ENCODE measurements around the gene PPM1H.
"Not testable (repeated sequence)": the region's sequence is repeated elsewhere in the genome, so short reads cannot be mapped to it uniquely, and the experiment has no call there.

The PPM1H gene, protein sequence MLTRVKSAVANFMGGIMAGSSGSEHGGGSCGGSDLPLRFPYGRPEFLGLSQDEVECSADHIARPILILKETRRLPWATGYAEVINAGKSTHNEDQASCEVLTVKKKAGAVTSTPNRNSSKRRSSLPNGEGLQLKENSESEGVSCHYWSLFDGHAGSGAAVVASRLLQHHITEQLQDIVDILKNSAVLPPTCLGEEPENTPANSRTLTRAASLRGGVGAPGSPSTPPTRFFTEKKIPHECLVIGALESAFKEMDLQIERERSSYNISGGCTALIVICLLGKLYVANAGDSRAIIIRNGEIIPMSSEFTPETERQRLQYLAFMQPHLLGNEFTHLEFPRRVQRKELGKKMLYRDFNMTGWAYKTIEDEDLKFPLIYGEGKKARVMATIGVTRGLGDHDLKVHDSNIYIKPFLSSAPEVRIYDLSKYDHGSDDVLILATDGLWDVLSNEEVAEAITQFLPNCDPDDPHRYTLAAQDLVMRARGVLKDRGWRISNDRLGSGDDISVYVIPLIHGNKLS

GRCh38 chr12:62934799-62935674 lies at the start of gene PPM1H:
Gene PPM1H (minus strand): TSS chr12:62935150. CDS start chr12:62934736, 414 bp downstream.
- DNase-seq (ENCODE audit: low spot score): no peak

DNA sequence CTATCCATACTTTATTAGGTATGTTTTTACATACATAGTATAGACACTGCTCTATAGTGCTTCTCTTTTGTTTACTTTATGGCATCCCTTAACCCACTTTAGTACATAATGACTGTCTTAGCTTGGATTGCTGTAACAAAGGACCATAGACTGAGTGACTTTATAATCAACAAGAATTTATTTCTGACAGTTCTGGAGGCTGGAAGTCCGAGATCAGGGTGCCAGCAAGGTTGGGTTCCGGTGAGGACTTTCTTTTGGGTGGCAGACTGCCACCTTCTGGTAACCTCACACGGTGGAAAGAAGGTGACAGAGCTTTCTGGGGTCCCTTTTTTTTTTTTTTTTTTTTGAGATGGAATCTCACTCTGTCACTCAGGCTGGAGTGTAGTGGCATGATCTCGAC lies 48.6 kb upstream of the PPM1H start:
- no peak for DNase-seq (ENCODE audit: low spot score)

DNA sequence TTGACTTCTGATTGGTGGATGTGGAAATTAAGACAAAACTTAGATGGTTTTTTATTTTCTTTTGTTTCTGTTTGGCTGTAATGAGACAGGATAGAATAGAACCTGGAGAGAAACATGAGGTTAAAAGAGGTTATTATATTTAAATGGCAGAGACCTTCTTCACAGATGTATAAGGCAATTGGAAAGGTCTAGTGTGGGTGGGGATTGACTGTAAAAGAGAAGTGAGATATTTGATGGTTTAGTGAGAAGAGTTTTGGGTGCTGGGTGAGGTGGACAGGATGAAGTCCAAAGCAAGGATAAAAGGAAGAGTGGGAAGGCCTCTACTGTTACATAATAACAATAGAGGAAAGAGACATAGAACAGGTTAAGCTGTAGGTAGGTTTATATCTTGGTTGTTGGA lies 43.8 kb upstream of the PPM1H start:
- DNase-seq (ENCODE audit: low spot score): no peak

- DNase-seq (ENCODE audit: low spot score): no peak
These were observed 42.9 kb upstream of the PPM1H start for GRCh38 chr12:62977883-62978282.

- no peak for DNase-seq (ENCODE audit: low spot score)
These were observed 42.5 kb upstream of the PPM1H start for GRCh38 chr12:62977418-62977817.

DNA sequence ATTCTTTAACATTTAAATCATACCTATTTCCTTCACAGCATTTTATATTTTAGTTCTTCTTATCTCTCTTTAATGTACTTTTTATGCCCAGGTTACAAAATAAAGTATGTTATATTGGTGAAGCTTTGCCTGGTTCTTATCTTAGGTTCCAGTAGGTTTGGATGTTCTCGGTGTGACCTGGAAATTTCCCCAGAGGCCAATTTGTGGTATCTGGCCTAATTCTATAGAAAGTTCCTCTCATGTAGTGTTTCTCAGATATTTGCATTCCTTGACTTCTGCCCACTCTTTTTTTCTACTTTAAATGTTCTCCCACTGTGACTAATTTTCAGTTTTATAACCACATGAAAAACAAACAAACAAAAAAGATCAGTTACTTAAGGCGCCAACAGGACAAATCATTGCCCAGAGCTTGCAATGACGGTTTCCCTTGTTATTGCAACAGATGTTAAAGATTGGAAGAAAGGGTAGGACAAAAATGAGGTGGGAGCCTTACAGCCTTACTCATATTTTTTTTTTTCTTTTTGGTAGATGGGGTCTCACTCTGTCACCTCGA lies 41.2 kb upstream of the PPM1H start:
- DNase-seq (ENCODE audit: low spot score): no peak

GRCh38 chr12:62971769-62972525 lies 37.0 kb upstream of the PPM1H start:
- no peak for DNase-seq (ENCODE audit: low spot score)

DNA sequence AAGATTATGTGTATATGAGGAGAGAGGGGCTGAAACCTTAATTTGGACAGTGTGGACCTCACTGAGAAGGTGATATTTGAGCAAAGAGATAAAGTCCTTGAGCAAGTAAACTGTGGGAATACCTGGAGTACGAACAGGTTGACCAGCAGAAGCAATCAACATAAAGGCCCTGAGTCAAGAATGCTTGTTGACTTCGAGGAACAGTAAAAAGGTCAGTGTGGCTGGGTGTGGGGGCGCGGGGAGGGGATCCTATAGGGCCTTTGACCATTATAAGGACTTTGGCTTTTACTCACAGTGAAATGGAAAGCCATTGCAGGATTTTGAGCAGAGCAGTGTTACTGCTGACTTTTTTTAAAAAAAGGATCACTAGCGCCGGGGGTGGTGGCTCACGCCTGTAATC lies 34.7 kb upstream of the PPM1H start:
- DNase-seq (ENCODE audit: low spot score): no peak

GRCh38 chr12:62967701-62968100 lies 32.8 kb upstream of the PPM1H start:
- DNase-seq (ENCODE audit: low spot score): no peak

DNA sequence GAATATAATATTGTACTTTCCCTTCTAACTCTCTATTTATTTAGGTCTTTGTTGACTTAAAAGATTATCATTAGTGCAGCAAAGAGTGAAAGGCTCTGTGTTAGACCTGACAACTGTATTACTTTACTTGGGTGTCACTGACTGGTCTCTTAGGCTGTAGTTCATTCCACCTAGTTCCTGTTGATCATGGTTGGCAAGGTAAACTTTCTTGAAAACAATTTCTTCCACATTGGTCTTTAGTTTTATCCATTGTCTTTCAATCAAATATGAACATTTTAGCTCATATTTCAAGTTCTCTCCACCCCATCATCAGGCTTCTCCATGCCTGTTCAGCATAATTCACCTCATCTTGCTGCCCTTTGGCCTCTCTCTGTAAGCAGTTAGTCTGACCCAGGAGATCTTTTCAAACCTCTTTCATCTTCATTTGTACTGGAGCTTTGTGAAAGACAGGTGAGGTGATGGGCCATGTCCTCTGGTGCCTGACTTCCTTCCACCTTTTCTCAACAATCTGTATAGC lies 32.1 kb upstream of the PPM1H start:
- DNase-seq (ENCODE audit: low spot score): no peak

DNA sequence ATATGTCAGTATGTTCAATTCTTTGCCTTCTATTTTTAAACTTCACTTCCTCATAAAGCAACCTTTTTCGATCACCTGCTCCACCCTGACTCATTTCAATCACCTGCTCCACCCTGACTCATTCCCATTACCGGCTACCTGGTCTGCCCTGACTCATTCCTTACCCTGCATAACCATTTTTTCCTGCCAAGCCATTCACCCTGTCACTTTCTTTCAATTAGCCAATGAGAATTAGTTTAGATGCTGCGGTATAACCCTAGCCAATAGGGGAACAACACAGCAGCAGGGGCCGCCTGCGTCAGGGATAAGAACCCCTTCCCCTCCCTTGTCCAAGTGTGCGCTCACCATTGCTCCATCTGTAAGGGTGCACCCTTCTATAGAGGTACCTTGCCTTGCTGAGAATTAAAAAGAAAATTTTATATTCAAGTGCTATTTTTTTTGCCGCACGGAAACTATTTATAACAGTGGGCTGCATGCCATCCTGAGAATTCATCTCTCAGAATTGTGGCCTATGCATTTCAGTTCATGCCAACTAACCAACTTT lies 31.6 kb upstream of the PPM1H start:
- DNase-seq (ENCODE audit: low spot score): not testable (repeated sequence)

DNA sequence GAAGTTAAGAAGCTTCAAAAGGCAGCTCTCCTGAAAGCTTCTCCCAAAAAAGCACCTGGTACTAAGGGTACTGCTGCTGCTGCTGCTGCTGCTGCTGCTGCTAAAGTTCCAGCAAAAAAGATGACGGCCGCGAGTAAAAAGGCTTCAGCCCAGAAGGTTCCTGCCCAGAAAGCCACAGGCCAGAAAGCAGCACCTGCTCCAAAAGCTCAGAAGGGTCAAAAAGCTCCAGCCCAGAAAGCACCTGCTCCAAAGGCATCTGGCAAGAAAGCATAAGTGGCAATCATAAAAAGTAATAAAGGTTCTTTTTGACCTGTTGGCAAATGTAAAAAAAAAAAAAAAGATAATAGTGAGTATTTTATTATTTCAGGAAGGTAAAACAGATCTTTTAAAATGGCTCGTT lies 30.8 kb upstream of the PPM1H start:
- DNase-seq (ENCODE audit: low spot score): not testable (repeated sequence)

GRCh38 chr12:62965242-62965641 lies 30.3 kb upstream of the PPM1H start:
- DNase-seq (ENCODE audit: low spot score): not testable (repeated sequence)

DNA sequence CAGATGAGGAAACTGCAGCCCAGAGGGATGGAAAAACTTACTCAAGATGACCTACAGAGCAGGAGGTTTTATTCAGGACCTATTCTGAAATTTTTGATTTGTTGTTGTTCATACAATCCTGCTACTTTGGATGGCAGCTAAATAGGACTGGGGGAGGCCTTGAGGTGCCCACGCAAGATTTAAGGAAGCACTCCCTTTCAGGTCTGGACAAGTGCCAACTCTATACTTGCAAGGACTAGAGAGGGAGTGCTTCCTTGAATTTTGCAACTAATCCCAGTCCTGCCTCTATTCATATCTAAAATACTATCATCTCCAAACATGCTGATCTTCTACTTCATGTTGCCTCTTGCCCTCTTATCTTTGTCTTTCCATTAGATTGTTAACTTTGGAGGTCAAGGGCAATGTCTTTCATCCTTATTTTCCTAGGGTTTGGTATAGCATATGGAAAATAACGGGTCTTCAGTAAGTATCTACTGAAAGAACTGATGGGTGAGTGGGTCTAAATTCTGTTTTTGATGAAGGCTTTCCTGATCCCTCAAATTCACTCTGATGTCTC lies 28.6 kb upstream of the PPM1H start:
- DNase-seq (ENCODE audit: low spot score): no peak

DNA sequence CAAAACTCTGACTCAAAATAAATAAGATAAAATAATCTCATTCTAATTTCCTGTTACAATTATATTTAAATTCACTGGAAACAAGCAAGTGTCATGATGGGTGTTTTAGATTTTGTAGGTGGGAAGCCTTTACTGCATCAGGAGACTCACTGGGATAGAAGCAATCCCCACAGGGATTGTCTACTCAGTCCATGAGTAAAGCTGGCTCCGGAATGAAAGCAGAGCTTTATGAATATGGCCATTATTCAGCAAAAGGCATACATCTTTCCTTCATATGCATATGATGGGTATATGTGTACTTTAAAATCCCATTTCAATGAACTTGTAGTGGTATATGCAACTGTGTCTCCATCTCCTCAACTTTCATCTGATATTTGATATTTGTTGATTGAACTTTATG lies 25.4 kb upstream of the PPM1H start:
- DNase-seq (ENCODE audit: low spot score): no peak

GRCh38 chr12:62959745-62960144 lies 24.8 kb upstream of the PPM1H start:
- DNase-seq (ENCODE audit: low spot score): no peak

- no peak for DNase-seq (ENCODE audit: low spot score)
These were observed 22.4 kb upstream of the PPM1H start for GRCh38 chr12:62957233-62957953.

DNA sequence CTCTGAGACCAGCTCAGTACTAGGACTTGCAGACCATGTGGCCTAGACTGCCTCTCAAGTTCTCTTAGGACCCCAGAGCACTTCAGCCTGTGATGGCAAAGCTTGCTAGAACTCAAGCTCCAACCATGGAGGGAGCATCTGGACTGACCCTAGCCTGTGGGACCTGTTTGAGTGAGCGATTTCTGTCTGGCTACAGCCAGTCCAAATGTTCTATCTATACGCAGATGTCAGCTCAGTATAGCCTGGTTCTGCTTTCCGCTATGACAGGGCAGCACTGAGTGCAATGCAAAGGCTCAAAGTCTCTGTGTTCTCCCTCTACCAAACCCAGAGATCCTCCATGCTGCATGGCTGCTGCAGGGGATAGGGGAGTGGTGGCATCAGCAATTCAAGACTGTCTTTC lies 20.7 kb upstream of the PPM1H start:
- no peak for DNase-seq (ENCODE audit: low spot score)

DNA sequence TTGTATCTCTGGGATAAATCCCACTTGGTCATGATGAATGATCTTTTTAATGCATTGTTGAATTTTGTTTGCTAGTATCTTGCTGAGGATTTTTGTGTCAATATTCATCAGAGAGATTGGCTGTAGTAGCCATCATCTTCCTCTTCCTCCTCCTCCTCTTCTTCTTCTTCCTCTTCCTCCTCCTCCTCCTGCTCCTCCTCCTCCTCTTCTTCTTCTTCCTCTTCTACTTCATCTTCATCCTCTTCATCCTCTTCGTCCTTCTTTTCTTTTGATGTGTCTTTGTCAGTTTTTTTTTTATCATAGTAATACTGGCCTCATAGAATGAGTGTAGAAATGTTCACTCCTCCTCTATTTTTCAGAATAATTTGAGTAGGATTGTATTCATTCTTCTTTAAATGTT lies 15.4 kb upstream of the PPM1H start:
- no peak for DNase-seq (ENCODE audit: low spot score)

- DNase-seq (ENCODE audit: low spot score): no peak
These were observed 13.2 kb upstream of the PPM1H start for GRCh38 chr12:62948123-62948522.
